ENCODE data around the gene VPS9D1.

- TF ChIP-seq POLR2AphosphoS5 (IDR thresholded peaks at IDR 0.05; ENCODE audit: low read depth, low read length) (no peak), CTCF (IDR thresholded peaks at IDR 0.05) (no peak)
Observed at GRCh38 chr16:89765292-89765830, 44.7 kb upstream of the VPS9D1 start.
